Activated CD8-positive, alpha-beta memory T cell treated with anti-CD3 and anti-CD28 coated beads for 4 hours (primary cell): ENCODE measurements around the gene APOA4.
A peak's percentile ranks its signal among the peaks of the same experiment; 100 is the strongest.

ENCODE experiments used
- DNase-seq, 2 donors: peaks; one replicate each; pipeline ENCODE4 v3.0.0-alpha.2; 2020; ENCODE audit warnings: low read depth in 2 of 2

Gene APOA4

GRCh38 chr11:116823031-116823843 lies at the start of gene APOA4:
Gene APOA4, minus strand, starts transcription at chr11:116823304. Its CDS starts 113 bp downstream, at chr11:116823191.
- DNase-seq, result no peak

- no peak for DNase-seq
These were observed 48.1 kb upstream of the APOA4 start for GRCh38 chr11:116871248-116871647.

GRCh38 chr11:116870054-116870453 lies 47.0 kb upstream of the APOA4 start:
- no peak for DNase-seq

GRCh38 chr11:116869610-116870009 lies 46.5 kb upstream of the APOA4 start:
- no peak for DNase-seq

GRCh38 chr11:116868066-116868465 lies 45.0 kb upstream of the APOA4 start:
- no peak for DNase-seq

GRCh38 chr11:116867619-116868018 lies 44.5 kb upstream of the APOA4 start:
- no peak for DNase-seq

GRCh38 chr11:116866804-116867455 lies 43.8 kb upstream of the APOA4 start:
- no peak for DNase-seq

GRCh38 chr11:116865696-116866095 lies 42.6 kb upstream of the APOA4 start:
- no peak for DNase-seq

- no peak for DNase-seq
These were observed 41.4 kb upstream of the APOA4 start for GRCh38 chr11:116864531-116864930.

GRCh38 chr11:116862951-116863350 lies 39.8 kb upstream of the APOA4 start:
- no peak for DNase-seq

- no peak for DNase-seq
These were observed 39.1 kb upstream of the APOA4 start for GRCh38 chr11:116862185-116862584.

GRCh38 chr11:116861539-116861938 lies 38.4 kb upstream of the APOA4 start:
- DNase-seq, result no peak

GRCh38 chr11:116860303-116860702 lies 37.2 kb upstream of the APOA4 start:
- DNase-seq, result no peak

- DNase-seq, result no peak
These were observed 36.1 kb upstream of the APOA4 start for GRCh38 chr11:116859175-116859574.

- no peak for DNase-seq
These were observed 34.8 kb upstream of the APOA4 start for GRCh38 chr11:116857936-116858335.

- no peak for DNase-seq
These were observed 34.2 kb upstream of the APOA4 start for GRCh38 chr11:116857316-116857715.

GRCh38 chr11:116856423-116856822 lies 33.3 kb upstream of the APOA4 start:
- no peak for DNase-seq

GRCh38 chr11:116855413-116855812 lies 32.3 kb upstream of the APOA4 start:
- DNase-seq, result no peak

GRCh38 chr11:116853461-116854073 lies 30.5 kb upstream of the APOA4 start:
- peak; percentile 28 to 36 for DNase-seq

GRCh38 chr11:116852261-116853031 lies 29.3 kb upstream of the APOA4 start:
- DNase-seq, result no peak

- peak; percentile 24 to 25 for DNase-seq
These were observed 28.5 kb upstream of the APOA4 start for GRCh38 chr11:116851626-116852025.

GRCh38 chr11:116849486-116849885 lies 26.4 kb upstream of the APOA4 start:
- no peak for DNase-seq
